HUES48 (cell line): ENCODE data around the gene KRT33A.

Experiments
- H3K27ac ChIP-seq: one replicate; pipeline ENCODE4 v1.7.0; 2013; ENCODE audit warnings: low read depth, low read length, inconsistent platforms
- H3K27me3 ChIP-seq: 2 replicates; pipeline ENCODE4 v1.6.1; 2013; ENCODE audit warnings: mild to moderate bottlenecking, low read length; ENCODE audit not compliant: control insufficient read depth, insufficient read depth
- H3K36me3 ChIP-seq: 2 replicates; pipeline ENCODE4 v1.6.1; 2013; ENCODE audit warnings: low read length; ENCODE audit not compliant: control insufficient read depth, insufficient read depth
- H3K4me1 ChIP-seq: 2 replicates; pipeline ENCODE4 v1.6.1; 2013; ENCODE audit warnings: mild to moderate bottlenecking, low read length; ENCODE audit not compliant: control insufficient read depth, insufficient read depth
- H3K4me3 ChIP-seq: 2 replicates; pipeline ENCODE4 v1.5.1; 2013; ENCODE audit warnings: mild to moderate bottlenecking, low read depth, low read length
- H3K9ac ChIP-seq: 2 replicates; pipeline ENCODE4 v1.6.1; 2013; ENCODE audit warnings: mild to moderate bottlenecking, low read depth, low read length, moderate library complexity
- H3K9me3 ChIP-seq: 2 replicates; pipeline ENCODE4 v1.6.1; 2013; ENCODE audit warnings: low read length; ENCODE audit not compliant: control insufficient read depth, insufficient read depth

Gene KRT33A

GRCh38 chr17:41296846-41297245, 53.8 kb downstream of the KRT33A start:
- H3K36me3 ChIP-seq, result no peaks in the 10 kb centered on the region
- H3K9ac ChIP-seq, result no peak overlapping the region
- no peak overlapping the region for H3K27ac ChIP-seq
- no peaks in the 10 kb centered on the region for H3K4me1 ChIP-seq
- no peaks in the 10 kb centered on the region for H3K27me3 ChIP-seq
- H3K9me3 ChIP-seq, result no peaks in the 10 kb centered on the region
- H3K4me3 ChIP-seq, result no peak overlapping the region
